ENCODE data around the gene TRPM3. TPM values are rescaled to one million over a fixed set of nuclear protein-coding genes. Genes with fewer than 3 reads are reported as not detected.

The TRPM3 gene
- total RNA-seq, 1 experiment from 2014 or later = 5.4 TPM

DNA sequence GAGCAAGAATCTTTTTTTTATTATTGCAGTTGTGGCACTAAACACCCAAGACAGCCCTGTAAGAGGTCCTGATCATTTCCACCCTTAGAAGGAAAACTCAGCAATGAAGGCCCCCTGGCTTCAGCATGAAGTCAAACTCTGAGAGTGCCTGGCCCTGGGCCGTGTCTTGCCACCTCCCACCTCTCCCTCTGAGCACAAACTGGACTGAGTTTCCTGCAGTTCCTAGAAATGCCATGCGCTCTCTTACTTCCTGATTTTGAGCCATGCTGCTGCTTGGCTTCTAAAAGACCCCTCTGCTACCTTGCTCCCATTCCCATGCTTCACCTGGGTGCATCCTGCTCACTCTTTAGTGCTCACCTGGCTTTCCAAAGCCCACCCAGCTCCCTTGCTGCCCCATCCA lies 566.5 kb downstream of the TRPM3 start:
- no peak for DNase-seq (ENCODE audit: low spot score)
- TF ChIP-seq CREB1 (CRISPR knock-in tag; IDR thresholded peaks at IDR 0.05) = no peak
- no peak for TF ChIP-seq KAT7 (CRISPR knock-in tag; IDR thresholded peaks at IDR 0.05; ENCODE audit: borderline replicate concordance)
- TF ChIP-seq GTF2I (CRISPR knock-in tag; conservative IDR thresholded peaks at IDR 0.05) = no peak
- H3K4me3 Mint-ChIP-seq = no peak overlapping the region
- H3K27ac Mint-ChIP-seq = peak overlapping the region; percentile 97
- 0 out of 2 replicates have a peak, but pooled peaks cover 3% of the 10 kb centered on the region for H3K9me3 Mint-ChIP-seq
- ChIA-PET POLR2A (no interaction called here), CTCF (interaction anchor here (1.0 to 2.9 kb wide), 2 partner anchors 48 to 70 kb away, joined by 3 to 15 read pairs; no protein-coding TSS in a partner anchor)
- no peaks in the 10 kb centered on the region for H3K36me3 Mint-ChIP-seq
- ATAC-seq = no peak
- H3K27me3 Mint-ChIP-seq (ENCODE audit: low read depth) = no peaks in the 10 kb centered on the region
- peaks cover 38% of the 10 kb centered on the region for H3K4me1 Mint-ChIP-seq

GRCh38 chr9:70553707-70554673 lies 567.4 kb downstream of the TRPM3 start:
- CTCF ChIA-PET = interaction anchor here (0.7 to 2.9 kb wide), 5 partner anchors 13 to 441 kb away, joined by 4 to 15 read pairs (median 5); no protein-coding TSS in a partner anchor
- Mint-ChIP-seq H3K4me1 (peaks cover 38% of the 10 kb centered on the region), H3K27ac (peak overlapping the region; percentile 97), H3K27me3 (ENCODE audit: low read depth) (no peaks in the 10 kb centered on the region), H3K36me3 (no peaks in the 10 kb centered on the region), H3K9me3 (0 out of 2 replicates have a peak, but pooled peaks cover 3% of the 10 kb centered on the region), H3K4me3 (peak overlapping the region; percentile 16)
- DNase-seq (ENCODE audit: low spot score) (peak; percentile 18), ATAC-seq (peak; percentile 91)
- POLR2A ChIA-PET = interaction anchor here (0.6 to 1.0 kb wide), 2 partner anchors 8 to 13 kb away, joined by 3 to 4 read pairs; no protein-coding TSS in a partner anchor
- no peak for TF ChIP-seq ZNF671 (CRISPR knock-in tag; IDR thresholded peaks at IDR 0.05)
- TF ChIP-seq ZBTB43 (CRISPR knock-in tag; IDR thresholded peaks at IDR 0.05) = 0 out of 2 replicates have a peak, but pooled peaks have one; percentile 27
- TF ChIP-seq, protein P1, sequence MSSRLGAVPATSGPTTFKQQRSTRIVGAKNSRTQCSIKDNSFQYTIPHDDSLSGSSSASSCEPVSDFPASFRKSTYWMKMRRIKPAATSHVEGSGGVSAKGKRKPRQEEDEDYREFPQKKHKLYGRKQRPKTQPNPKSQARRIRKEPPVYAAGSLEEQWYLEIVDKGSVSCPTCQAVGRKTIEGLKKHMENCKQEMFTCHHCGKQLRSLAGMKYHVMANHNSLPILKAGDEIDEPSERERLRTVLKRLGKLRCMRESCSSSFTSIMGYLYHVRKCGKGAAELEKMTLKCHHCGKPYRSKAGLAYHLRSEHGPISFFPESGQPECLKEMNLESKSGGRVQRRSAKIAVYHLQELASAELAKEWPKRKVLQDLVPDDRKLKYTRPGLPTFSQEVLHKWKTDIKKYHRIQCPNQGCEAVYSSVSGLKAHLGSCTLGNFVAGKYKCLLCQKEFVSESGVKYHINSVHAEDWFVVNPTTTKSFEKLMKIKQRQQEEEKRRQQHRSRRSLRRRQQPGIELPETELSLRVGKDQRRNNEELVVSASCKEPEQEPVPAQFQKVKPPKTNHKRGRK (CRISPR knock-in tag; IDR thresholded peaks at IDR 0.05; ENCODE audit: borderline replicate concordance) = no peak
- TF ChIP-seq NR2C2 (CRISPR knock-in tag; IDR thresholded peaks at IDR 0.05) = no peak
- no peak for TF ChIP-seq CBFB (CRISPR knock-in tag; IDR thresholded peaks at IDR 0.05; ENCODE audit: low read depth)
- peak; percentile 33; the same call in 1 of the 2 replicates for TF ChIP-seq MAX (CRISPR knock-in tag; IDR thresholded peaks at IDR 0.05)
- no peak for TF ChIP-seq SMAD3 (CRISPR knock-in tag; IDR thresholded peaks at IDR 0.05; ENCODE audit: borderline replicate concordance)
- 0 out of 2 replicates have a peak, but pooled peaks have one; percentile 12 for TF ChIP-seq FOXK1 (CRISPR knock-in tag; IDR thresholded peaks at IDR 0.05)
- TF ChIP-seq TEAD4 (CRISPR knock-in tag; IDR thresholded peaks at IDR 0.05) = no peak
- no peak for TF ChIP-seq ZNF263 (CRISPR knock-in tag; IDR thresholded peaks at IDR 0.05; ENCODE audit: low read depth)

GRCh38 chr9:70552561-70552960 lies 568.9 kb downstream of the TRPM3 start:
- ChIA-PET POLR2A (no interaction called here), CTCF (interaction anchor here (1.7 to 2.9 kb wide), 2 partner anchors 50 to 88 kb away, joined by 5 to 15 read pairs; no protein-coding TSS in a partner anchor)
- TF ChIP-seq ZNF416 (CRISPR knock-in tag; IDR thresholded peaks at IDR 0.05) = no peak
- DNase-seq (ENCODE audit: low spot score) (no peak), ATAC-seq (no peak)
- Mint-ChIP-seq H3K27ac (no peak overlapping the region), H3K4me1 (peaks cover 39% of the 10 kb centered on the region), H3K27me3 (ENCODE audit: low read depth) (no peaks in the 10 kb centered on the region), H3K9me3 (0 out of 2 replicates have a peak, but pooled peaks cover 3% of the 10 kb centered on the region), H3K4me3 (no peak overlapping the region), H3K36me3 (no peaks in the 10 kb centered on the region)

DNA sequence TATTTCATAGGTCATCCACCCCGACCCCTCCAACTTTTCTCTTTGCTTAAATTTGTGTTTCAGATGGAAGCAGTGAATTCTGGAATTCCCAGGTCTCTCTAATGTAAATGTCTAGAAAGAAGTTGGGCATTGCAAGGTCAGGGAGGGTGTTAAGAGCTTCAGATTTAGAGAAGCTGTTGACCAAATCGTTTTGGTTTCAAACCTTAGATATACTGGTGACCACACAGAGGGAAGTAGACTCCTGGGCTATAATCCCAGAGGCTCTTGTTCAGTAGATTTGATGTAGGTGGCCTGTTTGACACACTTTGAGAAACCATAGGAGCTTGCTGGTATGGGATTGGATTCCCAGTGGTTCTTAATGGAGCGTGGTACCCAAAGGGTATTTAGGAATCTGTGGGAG lies 569.6 kb downstream of the TRPM3 start:
- DNase-seq (ENCODE audit: low spot score) (no peak), ATAC-seq (no peak)
- no peaks in the 10 kb centered on the region for H3K27me3 Mint-ChIP-seq (ENCODE audit: low read depth)
- no peak overlapping the region for H3K4me3 Mint-ChIP-seq
- H3K36me3 Mint-ChIP-seq = no peaks in the 10 kb centered on the region
- ChIA-PET CTCF (interaction anchor here (0.9 kb wide), 1 partner anchor 67 kb away, joined by 3 read pairs; no protein-coding TSS in a partner anchor), POLR2A (interaction anchor here (0.6 kb wide), 1 partner anchor 1795 kb away, joined by 6 read pairs; no protein-coding TSS in a partner anchor)
- peaks cover 47% of the 10 kb centered on the region for H3K4me1 Mint-ChIP-seq
- 0 out of 2 replicates have a peak, but pooled peaks cover 3% of the 10 kb centered on the region for H3K9me3 Mint-ChIP-seq
- no peak overlapping the region for H3K27ac Mint-ChIP-seq
- TF ChIP-seq, protein P2, sequence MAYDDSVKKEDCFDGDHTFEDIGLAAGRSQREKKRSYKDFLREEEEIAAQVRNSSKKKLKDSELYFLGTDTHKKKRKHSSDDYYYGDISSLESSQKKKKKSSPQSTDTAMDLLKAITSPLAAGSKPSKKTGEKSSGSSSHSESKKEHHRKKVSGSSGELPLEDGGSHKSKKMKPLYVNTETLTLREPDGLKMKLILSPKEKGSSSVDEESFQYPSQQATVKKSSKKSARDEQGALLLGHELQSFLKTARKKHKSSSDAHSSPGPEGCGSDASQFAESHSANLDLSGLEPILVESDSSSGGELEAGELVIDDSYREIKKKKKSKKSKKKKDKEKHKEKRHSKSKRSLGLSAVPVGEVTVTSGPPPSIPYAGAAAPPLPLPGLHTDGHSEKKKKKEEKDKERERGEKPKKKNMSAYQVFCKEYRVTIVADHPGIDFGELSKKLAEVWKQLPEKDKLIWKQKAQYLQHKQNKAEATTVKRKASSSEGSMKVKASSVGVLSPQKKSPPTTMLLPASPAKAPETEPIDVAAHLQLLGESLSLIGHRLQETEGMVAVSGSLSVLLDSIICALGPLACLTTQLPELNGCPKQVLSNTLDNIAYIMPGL (CRISPR knock-in tag; IDR thresholded peaks at IDR 0.05) = no peak
- TF ChIP-seq JUN (CRISPR knock-in tag; IDR thresholded peaks at IDR 0.05) = no peak
- TF ChIP-seq, protein P3, sequence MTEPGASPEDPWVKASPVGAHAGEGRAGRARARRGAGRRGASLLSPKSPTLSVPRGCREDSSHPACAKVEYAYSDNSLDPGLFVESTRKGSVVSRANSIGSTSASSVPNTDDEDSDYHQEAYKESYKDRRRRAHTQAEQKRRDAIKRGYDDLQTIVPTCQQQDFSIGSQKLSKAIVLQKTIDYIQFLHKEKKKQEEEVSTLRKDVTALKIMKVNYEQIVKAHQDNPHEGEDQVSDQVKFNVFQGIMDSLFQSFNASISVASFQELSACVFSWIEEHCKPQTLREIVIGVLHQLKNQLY (CRISPR knock-in tag; IDR thresholded peaks at IDR 0.05) = no peak
- no peak for TF ChIP-seq CREM (CRISPR knock-in tag; IDR thresholded peaks at IDR 0.05)
- no peak for TF ChIP-seq ZNF232 (CRISPR knock-in tag; IDR thresholded peaks at IDR 0.05)
- TF ChIP-seq MAX (CRISPR knock-in tag; IDR thresholded peaks at IDR 0.05) = no peak
- TF ChIP-seq TEAD4 (CRISPR knock-in tag; IDR thresholded peaks at IDR 0.05) = no peak
- TF ChIP-seq CREB1 (CRISPR knock-in tag; IDR thresholded peaks at IDR 0.05) = no peak
- TF ChIP-seq TEAD1 (CRISPR knock-in tag; IDR thresholded peaks at IDR 0.05) = no peak

All from WTC11 (cell line).